Astrocyte of the cerebellum (primary cell): ENCODE measurements around the gene TBRG4.

Experiments
- DNase-seq: peaks from one replicate; pipeline ENCODE4 v3.0.0-alpha.2; 2011; ENCODE audit warnings: low read depth
- H3K4me3 ChIP-seq: 2 replicates; pipeline ENCODE4 v1.5.1; 2011; ENCODE audit warnings: mild to moderate bottlenecking, low read depth, low read length, moderate library complexity
- in situ Hi-C: cut with HindIII; loops from 2 replicates; pipeline ENCODE4 v1.10.0; 2017; ENCODE audit warnings: low sequenced_read_pairs
- TF ChIP-seq, protein P1 (sequence below): IDR thresholded peaks from 2 replicates; pipeline ENCODE4 v1.5.1; 2012; ENCODE audit warnings: low read length, low read depth, moderate library complexity, mild to moderate bottlenecking; ENCODE audit errors: missing control alignments

TBRG4 gene

DNA sequence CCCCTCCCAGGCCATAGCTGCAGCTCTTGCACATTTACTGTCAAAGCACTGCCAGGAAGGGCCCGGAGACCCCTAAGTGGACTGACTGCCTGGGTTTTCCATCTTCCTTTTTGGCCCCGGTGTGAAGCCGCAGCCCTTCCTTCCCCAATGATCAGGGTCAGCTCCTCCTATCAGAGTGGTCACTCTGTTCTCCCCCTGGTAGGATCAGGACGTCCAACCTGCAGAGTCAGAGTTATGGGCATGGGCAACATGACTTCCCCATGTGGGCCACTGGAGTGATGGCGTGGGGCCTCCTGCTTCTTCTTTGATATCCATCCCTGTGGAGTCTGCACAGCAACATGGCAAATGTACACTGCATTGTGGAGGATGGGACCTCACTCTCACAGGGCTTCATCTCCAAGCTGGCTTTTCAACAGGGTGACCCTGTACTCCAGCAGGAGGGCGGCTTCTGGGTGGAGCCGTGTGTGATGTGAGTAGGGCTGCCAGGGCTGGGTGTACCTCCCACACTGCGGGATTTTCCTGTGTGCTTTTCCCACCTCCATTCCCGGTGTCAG is 39.7 kb upstream of the TBRG4 start:
- TF ChIP-seq, protein P1, sequence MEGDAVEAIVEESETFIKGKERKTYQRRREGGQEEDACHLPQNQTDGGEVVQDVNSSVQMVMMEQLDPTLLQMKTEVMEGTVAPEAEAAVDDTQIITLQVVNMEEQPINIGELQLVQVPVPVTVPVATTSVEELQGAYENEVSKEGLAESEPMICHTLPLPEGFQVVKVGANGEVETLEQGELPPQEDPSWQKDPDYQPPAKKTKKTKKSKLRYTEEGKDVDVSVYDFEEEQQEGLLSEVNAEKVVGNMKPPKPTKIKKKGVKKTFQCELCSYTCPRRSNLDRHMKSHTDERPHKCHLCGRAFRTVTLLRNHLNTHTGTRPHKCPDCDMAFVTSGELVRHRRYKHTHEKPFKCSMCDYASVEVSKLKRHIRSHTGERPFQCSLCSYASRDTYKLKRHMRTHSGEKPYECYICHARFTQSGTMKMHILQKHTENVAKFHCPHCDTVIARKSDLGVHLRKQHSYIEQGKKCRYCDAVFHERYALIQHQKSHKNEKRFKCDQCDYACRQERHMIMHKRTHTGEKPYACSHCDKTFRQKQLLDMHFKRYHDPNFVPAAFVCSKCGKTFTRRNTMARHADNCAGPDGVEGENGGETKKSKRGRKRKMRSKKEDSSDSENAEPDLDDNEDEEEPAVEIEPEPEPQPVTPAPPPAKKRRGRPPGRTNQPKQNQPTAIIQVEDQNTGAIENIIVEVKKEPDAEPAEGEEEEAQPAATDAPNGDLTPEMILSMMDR = no peak
- in situ Hi-C loops = no loop called here
- H3K4me3 ChIP-seq = no peak overlapping the region
- no peak for DNase-seq

DNA sequence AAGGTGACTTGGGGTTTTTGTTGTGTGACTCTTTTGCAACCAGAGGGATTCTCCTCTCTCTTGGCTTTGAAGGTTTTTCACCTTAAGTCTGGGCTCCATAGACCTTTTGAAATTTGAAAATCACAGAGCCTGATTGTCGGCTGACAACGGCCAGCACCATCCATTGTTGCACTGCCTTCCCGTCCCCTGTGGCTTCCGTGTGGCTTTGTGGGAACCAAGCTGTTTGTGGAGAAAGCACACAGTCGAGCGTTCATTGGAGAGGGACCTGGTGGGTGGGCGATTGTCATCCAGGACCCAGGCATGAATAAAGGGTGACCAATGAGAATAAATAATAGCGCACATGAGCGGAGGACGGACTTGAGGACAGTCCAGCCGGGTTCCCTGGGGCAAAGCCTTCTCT is 38.7 kb upstream of the TBRG4 start:
- no peak for DNase-seq
- H3K4me3 ChIP-seq = no peak overlapping the region
- TF ChIP-seq, protein P1 = no peak
- in situ Hi-C loops = no loop called here

DNA sequence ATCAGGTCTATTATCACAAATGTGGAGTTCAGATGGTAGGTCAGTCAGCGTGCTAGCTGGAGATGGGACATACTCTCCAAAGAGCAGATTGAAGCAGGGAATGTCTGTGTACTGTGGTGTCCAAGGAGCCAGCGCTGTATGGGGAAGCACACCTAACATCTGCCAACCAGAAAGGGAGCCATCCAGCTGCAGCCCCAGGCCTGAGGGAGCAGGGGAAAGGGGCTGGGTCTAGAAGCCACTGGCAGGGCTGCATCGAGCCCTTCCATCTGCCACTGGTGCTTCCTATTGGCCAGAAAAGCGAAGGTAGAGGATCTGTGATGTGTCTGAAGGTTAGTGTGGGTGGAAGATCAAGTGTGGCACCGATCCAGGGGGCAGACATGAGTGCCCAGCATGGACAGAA is 38.1 kb upstream of the TBRG4 start:
- TF ChIP-seq, protein P1 = no peak
- no peak for DNase-seq
- in situ Hi-C loops = no loop called here

DNA sequence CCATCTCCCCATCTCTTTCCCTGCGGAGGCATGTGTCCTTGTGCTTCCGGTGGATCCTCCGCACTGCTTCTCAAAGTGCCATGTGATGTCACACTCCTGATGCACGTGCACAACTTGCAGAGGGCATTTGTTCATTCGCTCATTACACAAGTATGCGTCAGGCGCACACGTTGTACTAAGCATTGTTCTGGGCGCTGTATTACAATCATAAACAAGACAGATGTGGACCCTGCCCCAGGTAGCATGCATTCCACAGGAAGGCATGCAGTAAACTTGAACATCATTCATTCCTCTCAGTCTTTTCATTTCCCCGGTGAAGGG is 37.1 kb upstream of the TBRG4 start:
- no peak overlapping the region for H3K4me3 ChIP-seq
- TF ChIP-seq, protein P1 = no peak
- no peak for DNase-seq
- in situ Hi-C loops = no loop called here

More for the DNA sequence above, 38.1 kb upstream of the TBRG4 start:
- H3K4me3 ChIP-seq = no peak overlapping the region

DNA sequence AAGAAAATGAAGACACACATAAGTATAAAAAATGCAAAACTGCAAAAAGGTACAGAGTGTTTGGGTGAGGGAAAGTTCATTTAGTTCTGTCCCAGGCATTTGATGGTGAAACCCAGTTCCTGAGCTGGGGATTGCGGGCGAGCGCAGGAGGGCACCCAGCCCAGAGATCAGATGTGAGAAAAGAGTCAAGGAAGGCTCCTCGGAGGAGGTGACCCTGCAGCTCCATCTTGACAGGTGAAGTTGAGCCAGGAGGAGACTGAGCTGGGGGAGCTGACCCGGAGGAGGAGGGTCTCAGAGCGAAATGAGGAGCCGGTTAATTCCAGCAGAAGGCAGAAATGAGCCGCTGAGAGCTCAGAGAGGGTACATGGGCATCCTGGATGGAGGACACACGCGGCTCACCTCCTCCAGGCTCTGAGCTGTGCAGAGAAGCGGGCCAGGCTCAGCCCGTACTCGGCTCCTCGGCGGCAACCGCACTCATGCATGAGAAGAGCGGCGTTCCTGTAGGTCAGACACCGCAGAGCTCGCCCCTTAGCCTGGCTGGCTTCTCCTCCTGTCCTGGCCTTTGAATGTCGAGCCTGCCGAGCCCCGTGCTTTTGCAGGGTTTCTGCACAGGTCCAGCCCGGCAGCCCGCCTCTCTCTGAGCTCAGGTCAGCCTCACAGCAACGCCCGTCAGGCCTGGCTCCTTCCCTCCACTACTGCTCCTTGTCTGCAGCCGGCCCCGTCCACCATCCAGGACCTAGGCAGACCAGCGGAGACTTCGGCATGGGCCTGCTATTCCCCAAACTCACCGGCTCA is 36.6 kb upstream of the TBRG4 start:
- no peak for DNase-seq
- TF ChIP-seq, protein P1 = no peak
- in situ Hi-C loops = no loop called here
- no peak overlapping the region for H3K4me3 ChIP-seq

DNA sequence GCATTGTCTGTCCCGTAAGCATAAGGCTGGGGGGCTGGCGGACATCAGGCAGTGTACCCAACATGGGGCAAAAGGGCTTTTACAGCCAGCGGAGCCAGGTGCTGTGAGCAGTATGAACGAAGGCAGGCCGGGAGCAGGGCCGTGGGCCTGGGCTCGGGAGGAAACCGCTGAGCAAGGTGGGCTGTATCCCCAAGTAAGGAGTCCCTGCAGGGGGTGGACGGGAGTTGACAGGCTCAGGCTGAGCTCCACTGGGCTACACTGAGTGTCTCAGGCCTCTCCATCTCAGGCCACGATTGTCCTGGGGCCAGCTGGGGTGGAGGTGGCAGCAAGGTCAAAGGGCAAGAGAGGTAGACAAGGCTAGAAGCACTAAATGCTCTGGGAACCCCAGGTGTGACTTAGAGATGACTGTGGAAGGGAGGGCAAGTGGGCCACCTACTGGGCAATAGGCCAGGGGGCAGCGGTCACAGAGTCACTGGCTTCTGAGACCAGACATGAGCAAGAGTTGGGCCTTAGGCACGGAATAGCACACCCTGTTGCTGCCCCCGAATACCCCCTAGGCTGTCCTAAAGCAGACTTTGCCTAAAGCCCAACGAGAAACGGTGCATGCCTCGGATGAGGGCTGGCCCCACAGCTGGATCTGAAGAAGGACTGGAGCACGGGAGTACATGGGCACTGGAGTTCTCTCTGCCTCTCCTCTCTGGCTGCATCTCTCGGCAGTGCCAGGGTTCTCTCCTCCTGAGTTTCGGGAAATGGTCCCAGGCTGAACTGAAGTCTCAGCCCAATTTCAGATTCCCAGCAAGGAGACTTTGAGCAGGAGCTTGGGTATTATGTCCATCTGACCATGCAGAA is 35.3 kb upstream of the TBRG4 start:
- in situ Hi-C loops = no loop called here
- no peak for DNase-seq
- TF ChIP-seq, protein P1 = no peak
- no peak overlapping the region for H3K4me3 ChIP-seq
